Measurements from ENCODE around the gene CASK.

DNA sequence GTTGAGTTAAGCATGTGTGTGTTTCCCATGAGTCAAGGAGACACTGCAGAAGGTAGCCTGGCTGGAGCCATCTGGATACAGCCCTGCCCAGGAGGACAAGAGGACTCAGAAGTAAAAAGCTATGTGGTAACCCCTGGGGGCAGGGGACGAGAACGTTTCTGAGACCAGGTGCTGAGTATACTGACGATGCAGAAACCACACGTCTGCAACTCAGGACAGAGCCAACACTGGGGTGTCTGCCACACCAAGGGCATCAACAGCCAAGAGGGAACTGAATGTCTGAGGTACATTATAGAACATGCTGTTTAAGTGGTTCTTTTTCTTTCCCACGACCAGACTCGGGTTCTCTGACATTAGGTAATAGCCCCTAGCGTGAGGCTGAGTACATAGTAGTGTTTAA is 328.7 kb downstream of the CASK start:
- TF ChIP-seq POLR2A (IDR thresholded peaks at IDR 0.05) = no peak
- TF ChIP-seq, protein P1, sequence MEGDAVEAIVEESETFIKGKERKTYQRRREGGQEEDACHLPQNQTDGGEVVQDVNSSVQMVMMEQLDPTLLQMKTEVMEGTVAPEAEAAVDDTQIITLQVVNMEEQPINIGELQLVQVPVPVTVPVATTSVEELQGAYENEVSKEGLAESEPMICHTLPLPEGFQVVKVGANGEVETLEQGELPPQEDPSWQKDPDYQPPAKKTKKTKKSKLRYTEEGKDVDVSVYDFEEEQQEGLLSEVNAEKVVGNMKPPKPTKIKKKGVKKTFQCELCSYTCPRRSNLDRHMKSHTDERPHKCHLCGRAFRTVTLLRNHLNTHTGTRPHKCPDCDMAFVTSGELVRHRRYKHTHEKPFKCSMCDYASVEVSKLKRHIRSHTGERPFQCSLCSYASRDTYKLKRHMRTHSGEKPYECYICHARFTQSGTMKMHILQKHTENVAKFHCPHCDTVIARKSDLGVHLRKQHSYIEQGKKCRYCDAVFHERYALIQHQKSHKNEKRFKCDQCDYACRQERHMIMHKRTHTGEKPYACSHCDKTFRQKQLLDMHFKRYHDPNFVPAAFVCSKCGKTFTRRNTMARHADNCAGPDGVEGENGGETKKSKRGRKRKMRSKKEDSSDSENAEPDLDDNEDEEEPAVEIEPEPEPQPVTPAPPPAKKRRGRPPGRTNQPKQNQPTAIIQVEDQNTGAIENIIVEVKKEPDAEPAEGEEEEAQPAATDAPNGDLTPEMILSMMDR (IDR thresholded peaks at IDR 0.05) = no peak

All from Peyer's patch (tissue), 4 donors.